IPS-NIHi7 (cell line): Measurements from ENCODE around the gene ADGRB3.
"Not testable (repeated sequence)": the region's sequence is repeated elsewhere in the genome, so short reads cannot be mapped to it uniquely, and the experiment has no call there.

Source experiments
- DNase-seq: peaks from one replicate; pipeline ENCODE4 v3.0.0; 2012; ENCODE audit warnings: mixed read lengths; ENCODE audit errors: extremely low spot score

The ADGRB3 gene

DNA sequence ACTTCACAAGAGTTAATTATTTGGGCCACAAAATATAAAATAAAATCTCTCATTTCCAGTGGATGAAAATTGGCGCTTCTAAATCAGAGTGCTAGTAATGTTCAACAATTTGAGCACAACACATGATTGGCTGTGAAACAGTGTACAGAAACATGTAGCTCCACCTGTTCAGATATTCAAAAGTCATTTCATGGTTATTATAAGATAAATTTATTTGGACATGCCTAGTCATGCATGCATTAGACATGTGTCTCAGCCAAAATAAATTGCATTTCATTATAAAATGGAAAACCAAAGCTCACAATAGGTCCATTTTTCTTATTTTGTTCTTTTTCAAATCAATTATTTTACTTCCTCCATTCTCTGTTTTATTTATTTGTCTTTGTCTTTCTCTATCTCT, 786.9 kb downstream of the ADGRB3 start:
- DNase-seq, result no peak

DNA sequence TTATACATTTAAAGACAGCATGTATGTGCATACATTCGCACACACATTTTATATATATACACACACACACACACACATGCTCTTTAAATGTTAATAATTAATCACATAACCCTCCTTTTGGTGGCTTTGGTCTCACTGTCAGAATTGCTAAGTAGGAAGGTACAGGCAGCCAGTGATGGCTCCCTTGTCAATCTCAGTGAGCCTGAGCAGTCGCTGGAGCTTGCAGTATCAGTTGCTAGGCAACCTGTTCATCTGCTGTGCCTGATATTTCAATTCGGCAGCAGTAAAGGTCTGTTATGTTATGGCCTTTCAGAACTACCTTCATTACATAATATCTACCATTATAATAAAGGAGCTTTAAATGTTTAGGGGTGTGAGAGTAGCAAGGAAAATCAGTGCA, 787.4 kb downstream of the ADGRB3 start:
- no peak for DNase-seq

DNA sequence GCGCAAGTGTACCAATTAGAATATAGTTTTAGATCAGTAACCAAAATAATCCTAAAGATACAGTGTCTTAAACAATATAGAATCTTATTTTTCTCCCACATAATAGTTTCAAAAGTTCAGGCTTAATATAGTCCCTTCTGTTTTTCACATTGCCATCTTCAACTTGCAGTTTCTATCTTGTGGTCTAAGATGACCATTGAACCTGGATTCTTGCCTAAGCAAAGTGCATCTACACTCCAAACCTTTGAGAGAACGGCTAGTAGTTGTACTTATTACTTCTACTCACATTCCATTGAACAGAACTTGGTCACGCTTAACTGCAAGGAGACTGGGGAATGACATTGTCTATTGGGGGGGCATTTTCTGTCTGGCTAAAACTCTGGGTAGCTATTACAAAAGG, 788.7 kb downstream of the ADGRB3 start:
- DNase-seq, result no peak

DNA sequence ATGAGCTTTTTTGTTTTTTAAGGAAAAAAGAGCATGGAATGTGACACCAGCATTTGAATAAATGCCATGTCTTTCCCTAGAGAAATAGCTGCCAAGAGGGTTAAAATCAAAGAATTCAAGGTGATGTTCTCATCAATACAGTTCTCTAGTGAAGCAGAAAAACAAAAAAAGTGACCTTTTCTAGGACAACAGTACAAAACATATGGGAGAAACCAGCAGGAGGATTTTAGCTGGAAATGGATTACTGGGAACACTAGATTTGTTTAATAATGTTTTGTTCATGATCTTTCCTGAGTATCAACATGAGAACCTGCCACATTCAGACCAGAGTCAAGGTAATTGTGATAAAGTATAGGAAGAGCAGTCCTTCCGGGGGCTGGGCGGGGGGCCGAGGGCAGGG, 789.5 kb downstream of the ADGRB3 start:
- DNase-seq, result no peak

DNA sequence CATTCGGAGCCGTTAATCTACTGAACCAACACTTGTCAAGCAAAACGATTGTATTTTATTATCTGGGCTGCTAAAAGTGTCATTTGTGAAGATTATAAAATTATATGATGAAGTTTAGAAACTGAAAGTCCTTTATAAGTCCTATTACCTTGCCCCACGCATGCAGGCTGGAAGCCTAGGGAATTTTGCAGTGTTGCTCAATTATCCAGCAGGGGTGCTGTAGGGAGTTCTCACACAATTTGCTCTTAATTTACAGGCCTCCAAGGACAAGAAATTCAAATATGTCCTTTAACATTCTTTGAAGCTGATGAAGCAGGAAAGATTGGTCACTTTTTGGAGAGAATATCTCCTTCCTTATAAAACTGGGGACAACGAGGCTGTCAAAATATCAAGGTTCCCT, 792.8 kb downstream of the ADGRB3 start:
- DNase-seq, result no peak

DNA sequence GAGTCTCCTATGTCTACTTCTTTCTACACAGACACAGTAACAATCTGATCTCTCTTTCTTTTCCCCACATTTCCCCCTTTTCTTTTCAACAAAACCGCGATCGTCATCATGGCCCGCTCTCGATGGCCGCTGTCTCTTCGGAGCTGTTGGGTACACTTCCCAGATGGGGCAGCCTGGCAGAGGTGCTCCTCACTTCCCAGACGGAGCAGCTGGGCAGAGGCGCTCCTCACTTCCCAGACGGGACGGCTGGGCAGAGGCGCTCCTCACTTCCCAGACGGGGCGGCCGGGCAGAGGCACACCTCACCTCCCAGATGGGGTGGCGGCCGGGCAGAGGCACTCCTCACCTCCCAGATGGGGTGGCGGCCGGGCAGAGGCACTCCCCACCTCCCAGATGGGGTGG, 797.1 kb downstream of the ADGRB3 start:
- not testable (repeated sequence) for DNase-seq

DNA sequence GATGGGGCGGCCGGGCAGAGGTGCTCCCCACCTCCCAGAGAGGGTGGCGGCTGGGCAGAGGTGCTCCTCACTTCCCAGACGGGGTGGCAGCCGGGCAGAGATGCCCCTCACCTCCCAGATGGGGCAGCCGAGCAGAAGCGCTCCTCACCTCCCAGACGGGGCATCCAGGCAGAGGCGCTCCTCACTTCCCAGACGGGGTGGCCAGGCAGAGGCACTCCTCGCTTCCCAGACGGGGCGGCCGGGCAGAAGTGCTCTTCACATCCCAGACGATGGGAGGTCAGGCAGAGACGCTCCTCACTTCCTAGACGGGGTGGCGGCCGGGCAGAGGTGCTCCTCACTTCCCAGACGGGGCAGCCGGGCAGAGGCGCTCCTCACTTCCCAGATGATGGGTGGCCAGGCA, 798.0 kb downstream of the ADGRB3 start:
- DNase-seq, result not testable (repeated sequence)

DNA sequence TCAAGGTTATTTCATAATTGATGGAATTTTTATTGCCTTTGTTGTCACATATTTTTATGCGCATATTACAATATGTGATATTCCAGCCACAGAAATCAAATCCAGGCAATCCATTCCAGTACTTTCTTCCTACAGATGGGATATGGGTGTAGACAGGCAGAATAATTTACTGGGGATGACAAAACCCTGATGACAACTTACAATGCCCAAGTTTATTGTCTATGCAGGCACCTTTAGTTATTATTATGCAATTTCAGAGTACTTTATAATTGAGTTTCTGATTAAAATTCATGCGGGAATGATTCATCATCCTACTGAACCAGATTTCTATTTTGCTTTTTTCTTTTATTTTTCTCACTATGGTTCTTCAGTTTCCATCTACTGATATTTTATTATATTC, 803.0 kb downstream of the ADGRB3 start:
- DNase-seq, result no peak
